NCI-H345 treated with DMSO at 0.1 percent for 48 hours (cell line): Measurements from ENCODE around the gene EEFSEC.

ENCODE experiments used
- DNase-seq: peaks from one replicate; lab custom pipeline; 2025; ENCODE audit not compliant: unreplicated experiment; lab: John Stamatoyannopoulos, UW

EEFSEC gene

DNA sequence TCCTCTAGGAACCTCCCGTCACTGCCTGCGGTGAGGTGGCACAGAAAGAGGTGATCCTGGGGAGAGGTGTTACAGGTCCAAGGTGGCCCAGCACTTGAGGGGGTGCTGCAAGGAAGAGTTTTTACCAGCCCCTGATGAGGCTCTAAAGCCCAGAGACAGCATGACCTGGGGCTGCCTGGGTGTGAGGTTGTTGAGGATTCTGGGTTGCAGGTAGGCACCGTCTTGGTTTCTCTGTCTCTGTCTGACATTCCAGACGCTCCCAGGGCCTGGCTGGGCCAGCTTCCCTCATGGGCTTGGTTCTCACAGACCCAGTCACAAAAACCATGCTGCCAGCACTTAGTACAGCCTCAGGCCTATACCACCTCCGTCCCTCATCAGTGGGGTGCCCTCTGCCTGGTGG is 282.3 kb downstream of the EEFSEC start:
- DNase-seq = no peak

DNA sequence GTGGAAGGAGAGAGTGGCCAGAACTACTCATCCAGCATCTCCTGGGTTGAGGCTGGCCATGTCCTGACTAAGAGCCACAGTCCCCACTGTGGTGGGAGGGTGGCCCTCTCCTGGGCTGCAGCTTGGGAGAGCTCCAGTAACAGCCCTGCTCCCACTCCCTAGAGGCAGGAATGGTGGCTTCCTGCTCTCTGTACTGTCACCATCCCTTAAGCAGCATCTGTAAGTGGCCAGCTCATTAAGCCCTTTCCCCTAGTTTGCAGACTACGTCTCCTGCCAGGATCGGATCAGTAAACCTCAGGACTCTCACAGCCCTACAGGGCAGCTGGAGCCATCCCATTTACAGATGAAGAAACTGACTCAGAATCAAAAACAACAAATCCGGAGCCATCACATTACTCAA is 282.9 kb downstream of the EEFSEC start:
- no peak for DNase-seq

- no peak for DNase-seq
Measured at GRCh38 chr3:128438488-128439072, 285.3 kb downstream of the EEFSEC start.

DNA sequence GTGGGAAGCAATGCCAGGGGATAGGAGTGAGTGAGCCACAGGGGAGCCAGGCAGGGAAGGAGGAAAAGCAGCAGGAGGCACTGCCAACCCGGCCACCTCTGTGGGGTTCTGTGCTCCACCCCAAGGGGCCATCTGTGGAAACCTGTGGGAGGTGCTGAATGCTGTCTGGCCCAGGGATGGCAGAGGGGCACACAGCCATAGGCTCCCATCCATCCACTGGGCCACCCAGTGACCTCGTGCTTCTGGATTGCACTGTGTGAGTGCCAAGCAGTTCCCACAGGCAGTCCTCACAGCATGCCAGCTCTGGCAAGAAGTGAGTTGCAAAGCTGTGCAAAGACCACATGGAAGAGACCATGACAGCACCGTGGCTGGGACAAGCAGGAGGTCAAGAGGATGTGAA is 285.9 kb downstream of the EEFSEC start:
- DNase-seq = no peak

GRCh38 chr3:128442070-128442469 is 288.8 kb downstream of the EEFSEC start:
- DNase-seq = no peak

DNA sequence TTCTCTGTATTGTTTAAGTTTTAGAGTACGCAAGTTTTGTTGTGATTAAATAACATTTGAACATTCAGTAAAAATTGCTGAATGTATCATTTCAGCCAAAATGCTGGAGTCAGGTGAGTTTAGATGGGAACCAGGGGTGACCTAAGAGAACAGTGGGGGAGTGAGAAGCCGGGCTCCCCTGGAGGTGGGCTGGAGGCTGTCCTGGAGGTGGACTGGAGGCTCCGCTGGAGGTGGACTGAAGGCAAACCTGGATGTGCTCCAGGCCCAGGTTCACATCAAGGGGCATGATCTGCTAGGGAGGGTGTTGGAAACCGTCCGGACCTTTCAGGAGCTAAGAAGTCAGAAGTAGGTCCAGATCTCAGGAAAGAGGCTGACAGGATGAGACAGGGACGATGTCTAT is 289.7 kb downstream of the EEFSEC start:
- no peak for DNase-seq

DNA sequence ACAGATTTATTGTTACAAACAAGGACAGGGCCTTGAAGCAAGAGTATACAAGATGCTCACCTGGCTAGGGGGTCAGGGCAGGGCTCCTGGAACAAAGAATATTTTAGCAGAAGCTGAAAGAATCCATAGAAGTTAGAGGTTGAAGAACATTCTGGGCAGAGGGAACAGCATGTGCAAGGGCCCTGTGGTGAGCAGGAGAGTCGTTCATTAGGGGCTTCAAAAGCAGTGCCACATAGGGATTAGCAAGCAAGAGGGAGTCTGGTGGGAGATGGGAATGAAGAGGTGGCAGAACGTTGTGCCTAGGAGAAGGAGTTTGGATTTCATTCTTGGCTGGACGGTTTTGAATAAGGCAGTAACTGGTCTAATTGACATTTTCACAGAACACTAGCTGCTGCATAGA is 290.5 kb downstream of the EEFSEC start:
- no peak for DNase-seq

DNA sequence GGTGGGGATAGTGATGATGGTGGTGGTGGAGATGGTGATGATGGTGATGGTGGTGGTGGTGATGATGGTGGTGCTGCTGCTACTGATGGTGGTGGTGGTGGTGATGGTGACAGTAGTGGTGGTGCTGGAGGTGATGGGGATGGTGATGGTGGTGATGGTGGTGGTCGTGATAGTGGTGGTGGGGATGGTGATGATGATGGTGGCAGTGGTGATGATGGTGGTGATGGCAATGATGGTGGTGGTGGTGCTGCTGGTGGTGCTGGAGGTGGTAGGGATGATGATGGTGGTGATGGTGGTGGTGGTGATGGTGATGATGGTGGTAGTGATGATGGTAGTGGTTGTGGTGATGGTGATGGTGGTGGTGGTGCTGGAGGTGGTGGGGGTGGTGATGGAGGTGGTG is 292.1 kb downstream of the EEFSEC start:
- DNase-seq = no peak

DNA sequence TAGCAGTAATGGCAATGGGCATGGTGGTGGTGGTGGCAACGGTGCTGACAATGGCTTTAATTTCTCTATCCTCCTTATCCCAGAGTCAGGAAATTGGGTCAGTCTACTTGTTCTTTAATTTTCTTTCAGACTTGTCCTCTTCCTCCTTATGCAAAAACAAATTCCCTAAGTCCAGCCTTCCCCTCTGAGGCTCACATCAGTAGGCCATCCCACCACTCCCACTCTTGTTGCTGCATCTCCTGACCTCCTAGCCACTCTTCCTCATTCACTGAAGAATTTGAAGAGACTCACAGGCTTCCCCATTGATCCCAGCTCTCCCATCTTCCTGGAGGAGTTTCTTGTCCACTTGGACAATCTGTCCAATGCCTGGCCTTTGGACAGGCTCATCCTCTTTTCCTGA is 293.5 kb downstream of the EEFSEC start:
- no peak for DNase-seq

- DNase-seq = no peak
Measured at GRCh38 chr3:128447561-128448013, 294.3 kb downstream of the EEFSEC start.

DNA sequence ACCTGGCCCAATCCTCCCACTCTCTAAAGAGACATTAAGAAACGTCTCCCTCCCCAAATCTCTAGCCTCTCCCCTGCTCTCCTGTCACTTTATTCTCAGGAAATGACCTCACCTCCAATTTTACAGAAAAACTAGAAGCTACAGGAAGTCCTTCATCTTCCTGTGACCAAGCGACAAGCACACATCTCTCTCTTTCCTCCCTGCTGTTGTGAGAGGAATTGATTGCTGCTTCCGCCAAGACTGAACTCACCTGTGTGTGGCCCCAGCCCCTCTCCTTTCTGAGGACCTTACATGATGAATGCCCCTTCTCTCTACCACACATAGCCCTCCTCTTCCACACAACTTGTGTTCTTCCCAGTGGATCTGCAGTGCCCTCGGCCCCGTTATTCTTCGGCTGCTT is 295.2 kb downstream of the EEFSEC start:
- DNase-seq = no peak

DNA sequence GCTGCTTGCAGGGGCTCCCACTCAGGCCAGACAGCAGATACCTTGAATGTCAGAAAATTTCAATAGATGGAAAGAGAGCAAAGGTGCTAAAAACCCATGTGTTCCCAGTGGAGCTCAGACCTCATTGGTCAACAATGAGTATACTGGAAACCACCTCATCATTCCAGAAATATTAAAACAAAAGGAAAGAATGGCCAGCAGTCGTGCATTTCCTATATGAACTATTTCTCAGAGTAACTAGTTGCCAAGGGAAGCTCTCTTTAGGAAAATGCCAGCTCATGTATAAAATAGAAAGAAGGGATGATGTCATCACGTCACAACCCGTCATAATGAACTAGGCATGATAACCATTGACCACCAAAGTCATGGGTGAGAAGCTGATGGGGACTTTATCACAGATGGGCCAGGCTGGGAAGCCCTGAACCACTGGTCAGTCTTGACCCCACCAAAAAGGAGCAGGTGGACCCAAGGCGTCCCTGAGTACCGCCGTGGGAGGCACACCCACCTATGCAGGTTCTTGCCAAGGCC is 295.9 kb downstream of the EEFSEC start:
- DNase-seq = no peak

- no peak for DNase-seq
Measured at GRCh38 chr3:128452120-128452519, 298.8 kb downstream of the EEFSEC start.

DNA sequence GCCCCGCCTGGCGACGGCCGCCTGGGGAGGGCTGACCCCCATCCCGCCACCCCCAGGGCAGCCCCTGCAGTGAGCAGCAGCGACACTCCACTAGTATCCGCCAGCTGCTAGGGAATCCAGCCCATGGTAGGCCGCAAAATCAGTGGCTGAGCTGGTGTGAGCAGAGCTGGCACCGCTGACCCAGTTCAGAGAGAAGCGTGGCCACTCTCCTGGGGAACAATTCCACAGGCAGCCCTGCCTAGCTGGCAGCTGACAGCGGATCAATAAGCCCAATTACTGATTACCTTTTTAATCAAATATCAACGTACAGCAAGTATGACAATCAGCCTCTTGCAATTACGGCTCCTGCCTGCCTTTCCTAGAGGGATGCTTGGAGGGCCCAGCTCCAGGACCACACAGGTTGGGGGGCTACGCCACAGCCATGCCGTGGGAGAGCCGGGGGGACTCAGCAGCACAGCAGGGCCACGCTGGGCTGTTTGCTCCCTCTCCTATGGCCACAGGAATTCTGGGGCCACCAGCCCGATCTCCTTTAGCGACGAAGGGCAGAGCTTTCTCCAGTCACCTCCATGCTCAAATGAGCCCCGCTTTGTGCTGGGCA is 299.5 kb downstream of the EEFSEC start:
- DNase-seq = no peak

DNA sequence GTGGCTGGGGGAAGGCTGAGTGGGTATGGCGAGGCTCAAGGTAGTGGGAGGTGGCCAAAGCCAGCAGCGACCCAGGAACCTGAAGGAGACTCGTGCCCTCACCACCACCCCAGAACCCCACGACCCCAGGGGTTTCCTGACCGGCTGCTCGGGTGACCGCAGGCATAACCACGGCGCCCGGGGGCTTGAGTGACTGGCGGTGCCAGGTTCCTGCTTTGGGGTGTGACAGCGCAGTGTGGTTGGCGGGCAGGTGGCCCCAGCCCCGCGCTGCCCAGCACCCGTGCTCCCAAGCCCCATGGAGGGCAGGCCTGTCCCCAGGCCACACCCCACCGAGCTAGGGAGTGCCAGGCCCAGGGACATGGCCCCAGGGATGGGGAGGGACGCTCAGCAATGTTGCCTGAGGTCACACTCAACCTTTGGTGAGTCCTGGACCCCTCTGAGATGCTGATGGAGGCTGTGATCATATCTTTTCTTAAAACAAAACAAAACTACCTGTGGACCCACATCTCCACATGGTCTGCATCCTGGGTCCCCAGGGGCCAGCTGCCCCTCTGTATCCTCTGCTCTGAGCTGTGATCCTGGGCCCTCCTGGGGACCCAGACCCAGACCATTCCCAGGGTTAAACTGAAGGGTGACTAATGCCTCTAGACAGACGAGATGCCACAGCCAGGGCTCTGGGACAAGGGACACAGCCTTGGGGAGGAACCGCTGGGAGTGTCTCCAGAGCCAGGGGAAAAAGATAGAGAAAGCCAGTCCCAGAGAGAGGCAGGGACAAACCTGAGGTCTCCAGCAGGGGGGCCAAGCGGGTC is 300.4 kb downstream of the EEFSEC start:
- DNase-seq = no peak

- DNase-seq = no peak
Measured at GRCh38 chr3:128454310-128454618, 301.0 kb downstream of the EEFSEC start.

GRCh38 chr3:128455116-128455515 is 301.8 kb downstream of the EEFSEC start:
- DNase-seq = no peak

GRCh38 chr3:128455786-128456748 is 302.8 kb downstream of the EEFSEC start:
- no peak for DNase-seq

DNA sequence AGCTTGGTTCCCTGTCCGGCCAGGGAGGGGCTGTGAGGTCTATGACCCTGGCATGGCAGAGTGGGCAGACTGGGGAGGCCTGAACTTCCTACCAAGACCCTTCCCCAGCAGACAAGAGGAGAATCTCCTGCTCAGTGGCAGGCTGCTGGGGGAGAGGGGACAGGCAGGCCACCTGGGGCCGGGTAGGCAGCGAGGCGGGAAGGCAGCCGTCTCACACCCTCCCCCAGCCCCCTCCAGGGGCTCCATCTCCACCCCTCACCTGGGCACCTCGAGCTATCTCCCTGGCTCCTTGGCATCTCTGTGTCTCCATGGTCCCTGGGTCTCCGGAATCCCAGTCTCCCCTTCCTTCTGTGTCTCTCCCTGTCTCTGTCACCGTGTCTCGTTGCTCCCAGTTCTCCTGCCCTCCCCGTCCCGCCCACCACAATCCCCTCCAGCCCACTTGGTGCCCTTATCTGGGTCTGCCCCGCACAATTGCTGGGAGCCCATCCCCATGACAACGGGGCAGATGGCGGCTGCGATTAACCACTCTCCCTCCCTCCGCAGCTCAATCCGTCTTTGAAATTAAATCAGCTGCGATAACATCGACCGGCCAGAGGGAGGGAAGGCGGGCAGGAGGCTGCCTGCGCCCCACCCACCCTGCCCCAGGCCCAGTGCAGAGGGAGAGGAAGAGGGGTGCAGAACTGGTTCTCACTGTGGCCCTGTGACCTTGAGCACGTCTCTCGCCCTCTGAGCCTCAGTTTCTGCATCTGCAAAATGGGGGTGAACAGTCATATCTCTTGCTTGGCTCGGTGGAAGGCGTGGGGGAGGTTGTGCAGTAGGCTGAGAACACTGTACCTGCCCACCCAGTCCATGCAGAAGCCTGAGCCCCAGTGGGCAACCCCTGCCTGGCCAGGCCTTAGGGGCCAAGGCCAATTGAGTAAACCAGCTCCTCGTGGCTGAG is 303.8 kb downstream of the EEFSEC start:
- no peak for DNase-seq

DNA sequence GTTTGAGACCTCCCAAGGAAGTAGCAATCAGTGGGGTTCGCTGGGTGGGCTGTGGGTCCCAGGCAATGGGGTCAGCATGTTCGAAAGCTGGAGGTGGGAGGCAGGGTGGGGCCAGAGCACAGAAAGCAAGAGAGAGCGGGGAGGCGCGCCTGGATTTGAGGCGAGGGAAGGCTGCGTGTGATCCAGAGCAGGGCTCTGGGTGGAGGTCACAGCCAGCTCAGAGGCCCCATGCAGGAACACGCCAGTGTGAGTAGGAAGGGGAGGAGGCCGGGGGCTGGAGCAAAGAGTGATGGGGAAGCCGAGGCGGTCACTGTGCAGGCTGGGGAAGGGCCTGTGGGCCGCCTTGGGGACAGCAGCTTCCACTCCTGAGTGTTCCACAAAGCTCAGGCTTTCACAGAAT is 304.7 kb downstream of the EEFSEC start:
- no peak for DNase-seq
